ENCODE results near the gene CX3CR1. TPM values are rescaled to one million over a fixed set of nuclear protein-coding genes. Genes with fewer than 3 reads are reported as not detected.

The CX3CR1 gene
- total RNA-seq, 1 experiment from 2014 or later, result not detected

DNA sequence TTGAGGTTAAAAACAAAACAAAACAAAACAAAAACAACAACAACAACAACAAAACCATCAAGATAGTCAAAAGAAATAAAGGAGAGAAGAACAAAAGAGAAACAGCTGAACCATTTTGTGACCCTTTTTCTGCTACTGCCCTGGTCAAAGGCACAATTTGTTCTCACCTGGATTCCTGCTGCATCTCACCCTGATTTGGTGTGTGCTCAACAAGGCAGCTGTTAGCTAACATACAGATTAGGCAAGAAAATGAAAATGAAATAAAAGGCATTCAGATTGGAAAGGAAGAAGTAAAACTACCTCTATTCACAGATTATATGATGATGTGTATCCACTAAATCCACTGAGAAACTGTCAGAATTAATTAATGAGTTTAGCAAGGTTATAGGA, 58.7 kb downstream of the CX3CR1 start:
- no peak overlapping the region for H3K27ac Mint-ChIP-seq (ENCODE audit: low read depth, unreplicated experiment)
- ChIA-PET CTCF (interaction anchor here (1.3 kb wide), 1 partner anchor 67 kb away, joined by 3 read pairs; no protein-coding TSS in a partner anchor), POLR2A (no interaction called here)
- peaks cover 6% of the 10 kb centered on the region for H3K36me3 Mint-ChIP-seq (ENCODE audit: insufficient read depth, unreplicated experiment)
- no peak for DNase-seq (ENCODE audit: unreplicated experiment)
- no TSS peak for BruUV-seq (replicated peaks)
- H3K4me3 Mint-ChIP-seq (ENCODE audit: unreplicated experiment), result no peak overlapping the region
- TF ChIP-seq, protein P1, sequence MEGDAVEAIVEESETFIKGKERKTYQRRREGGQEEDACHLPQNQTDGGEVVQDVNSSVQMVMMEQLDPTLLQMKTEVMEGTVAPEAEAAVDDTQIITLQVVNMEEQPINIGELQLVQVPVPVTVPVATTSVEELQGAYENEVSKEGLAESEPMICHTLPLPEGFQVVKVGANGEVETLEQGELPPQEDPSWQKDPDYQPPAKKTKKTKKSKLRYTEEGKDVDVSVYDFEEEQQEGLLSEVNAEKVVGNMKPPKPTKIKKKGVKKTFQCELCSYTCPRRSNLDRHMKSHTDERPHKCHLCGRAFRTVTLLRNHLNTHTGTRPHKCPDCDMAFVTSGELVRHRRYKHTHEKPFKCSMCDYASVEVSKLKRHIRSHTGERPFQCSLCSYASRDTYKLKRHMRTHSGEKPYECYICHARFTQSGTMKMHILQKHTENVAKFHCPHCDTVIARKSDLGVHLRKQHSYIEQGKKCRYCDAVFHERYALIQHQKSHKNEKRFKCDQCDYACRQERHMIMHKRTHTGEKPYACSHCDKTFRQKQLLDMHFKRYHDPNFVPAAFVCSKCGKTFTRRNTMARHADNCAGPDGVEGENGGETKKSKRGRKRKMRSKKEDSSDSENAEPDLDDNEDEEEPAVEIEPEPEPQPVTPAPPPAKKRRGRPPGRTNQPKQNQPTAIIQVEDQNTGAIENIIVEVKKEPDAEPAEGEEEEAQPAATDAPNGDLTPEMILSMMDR (IDR thresholded peaks at IDR 0.05; ENCODE audit: unreplicated experiment), result no peak
- intact Hi-C loops (cut with micrococcal nuclease), result no loop called here
- no peaks in the 10 kb centered on the region for H3K4me1 Mint-ChIP-seq (ENCODE audit: insufficient read depth, unreplicated experiment)
- H3K9me3 Mint-ChIP-seq (ENCODE audit: unreplicated experiment), result no peaks in the 10 kb centered on the region
- H3K27me3 Mint-ChIP-seq (ENCODE audit: insufficient read depth, unreplicated experiment), result peaks cover 91% of the 10 kb centered on the region

DNA sequence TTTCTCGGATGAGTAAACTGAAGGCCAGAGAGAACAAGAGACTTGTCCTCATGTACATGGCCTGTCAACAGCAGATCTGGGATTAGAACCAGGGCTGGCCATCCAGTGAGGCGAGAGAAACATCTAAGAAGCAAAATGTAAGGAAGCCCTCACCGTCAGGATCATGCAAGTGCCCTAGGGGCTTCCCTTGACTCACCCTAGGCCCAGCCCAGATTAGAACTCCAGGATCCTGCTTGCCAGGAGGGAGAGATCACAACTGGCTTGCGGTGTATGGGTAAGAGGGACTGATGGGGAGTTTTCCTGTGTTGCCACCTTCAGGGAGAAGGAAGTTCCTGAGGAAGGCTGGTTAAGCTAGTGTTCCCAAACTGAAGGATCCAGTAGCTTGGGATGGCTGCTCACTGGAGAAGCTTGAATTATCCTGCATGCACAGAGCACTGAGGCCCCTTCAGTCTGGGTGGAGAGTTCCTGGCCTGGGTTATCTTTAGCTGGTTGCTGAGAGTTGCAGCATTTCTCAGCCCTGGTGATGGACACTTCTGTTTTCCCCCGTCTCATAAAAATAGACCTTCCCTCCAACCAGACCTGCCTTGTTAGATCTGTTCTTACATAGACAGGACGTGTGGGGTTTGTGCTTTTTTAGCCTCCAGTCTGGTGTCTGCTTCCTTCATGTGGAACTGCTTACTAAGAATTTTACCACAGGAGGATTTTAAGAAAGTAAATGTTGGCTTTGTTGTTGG, 59.3 kb downstream of the CX3CR1 start:
- Mint-ChIP-seq H3K9me3 (ENCODE audit: unreplicated experiment) (no peaks in the 10 kb centered on the region), H3K4me1 (ENCODE audit: insufficient read depth, unreplicated experiment) (no peaks in the 10 kb centered on the region), H3K27ac (ENCODE audit: low read depth, unreplicated experiment) (no peak overlapping the region), H3K27me3 (ENCODE audit: insufficient read depth, unreplicated experiment) (peaks cover 90% of the 10 kb centered on the region), H3K36me3 (ENCODE audit: insufficient read depth, unreplicated experiment) (peaks cover 6% of the 10 kb centered on the region), H3K4me3 (ENCODE audit: unreplicated experiment) (no peak overlapping the region)
- intact Hi-C loops (cut with micrococcal nuclease), result no loop called here
- ChIA-PET POLR2A (no interaction called here), CTCF (interaction anchor here (0.7 to 1.3 kb wide), 2 partner anchors 31 to 68 kb away, joined by 3 read pairs; no protein-coding TSS in a partner anchor)
- no TSS peak for BruUV-seq (replicated peaks)
- DNase-seq (ENCODE audit: unreplicated experiment), result no peak
- TF ChIP-seq, protein P1 (IDR thresholded peaks at IDR 0.05; ENCODE audit: unreplicated experiment), result no peak

DNA sequence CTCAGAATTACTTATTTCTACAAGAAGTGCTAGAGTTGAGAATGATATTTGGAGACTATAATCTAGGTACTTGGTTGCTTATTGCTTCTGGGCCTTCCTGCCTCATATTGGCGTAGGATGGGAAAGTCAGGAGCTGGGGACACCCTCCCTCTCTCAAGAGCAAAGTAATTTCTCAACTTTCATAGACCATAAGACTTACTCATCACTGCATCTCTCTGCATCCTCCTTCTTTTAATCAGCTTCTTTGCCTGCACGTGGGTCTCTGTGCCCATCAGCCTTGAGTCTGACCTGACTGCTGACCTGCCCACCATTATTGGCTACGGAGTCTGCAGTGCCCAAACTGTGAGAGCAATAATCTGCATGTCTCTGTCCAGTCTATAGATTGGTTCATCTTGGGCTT, 60.1 kb downstream of the CX3CR1 start:
- H3K4me3 Mint-ChIP-seq (ENCODE audit: unreplicated experiment), result no peak overlapping the region
- CTCF ChIA-PET, result interaction anchor here (0.6 to 20.7 kb wide), 5 partner anchors 34 to 123 kb away, joined by 3 to 339 read pairs (median 4); no protein-coding TSS in a partner anchor
- POLR2A ChIA-PET, result no interaction called here
- DNase-seq (ENCODE audit: unreplicated experiment), result no peak
- BruUV-seq (replicated peaks), result no TSS peak
- no peaks in the 10 kb centered on the region for H3K4me1 Mint-ChIP-seq (ENCODE audit: insufficient read depth, unreplicated experiment)
- TF ChIP-seq, protein P1 (IDR thresholded peaks at IDR 0.05; ENCODE audit: unreplicated experiment), result no peak
- no peaks in the 10 kb centered on the region for H3K9me3 Mint-ChIP-seq (ENCODE audit: unreplicated experiment)
- intact Hi-C loops (cut with micrococcal nuclease), result no loop called here
- H3K27ac Mint-ChIP-seq (ENCODE audit: low read depth, unreplicated experiment), result no peak overlapping the region
- peaks cover 6% of the 10 kb centered on the region for H3K36me3 Mint-ChIP-seq (ENCODE audit: insufficient read depth, unreplicated experiment)
- H3K27me3 Mint-ChIP-seq (ENCODE audit: insufficient read depth, unreplicated experiment), result peaks cover 90% of the 10 kb centered on the region

DNA sequence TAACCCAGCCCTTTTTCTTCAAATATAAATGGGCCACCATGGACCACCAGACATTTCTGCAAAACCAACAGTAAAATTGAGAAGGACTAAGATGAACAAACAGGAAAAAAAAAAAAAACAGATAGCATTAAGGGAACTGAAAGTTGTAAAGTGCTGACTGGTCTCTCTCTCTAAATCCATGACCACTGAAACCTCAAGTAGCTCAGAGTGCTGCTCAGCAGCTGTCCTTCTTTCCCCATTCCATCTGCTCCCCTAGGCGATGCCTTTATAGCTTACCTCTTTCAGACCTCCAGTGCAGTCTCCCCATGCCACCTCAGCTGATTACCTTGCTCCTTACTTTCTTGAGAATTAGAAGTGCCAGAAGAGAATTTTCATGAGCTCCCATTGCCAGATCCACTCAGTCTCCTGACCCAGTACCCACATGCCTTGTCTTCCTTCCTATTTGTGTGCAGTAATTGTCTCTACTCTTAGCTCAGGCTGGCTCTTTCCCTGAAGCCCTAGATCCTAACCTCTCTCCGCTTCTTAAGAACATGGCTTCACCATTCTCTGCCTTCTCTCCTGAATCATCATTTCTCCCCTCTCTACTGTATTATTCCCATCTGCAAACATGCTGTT, 63.6 kb downstream of the CX3CR1 start:
- intact Hi-C loops (cut with micrococcal nuclease), result no loop called here
- peaks cover 73% of the 10 kb centered on the region for H3K27me3 Mint-ChIP-seq (ENCODE audit: insufficient read depth, unreplicated experiment)
- no peak overlapping the region for H3K27ac Mint-ChIP-seq (ENCODE audit: low read depth, unreplicated experiment)
- H3K4me1 Mint-ChIP-seq (ENCODE audit: insufficient read depth, unreplicated experiment), result no peaks in the 10 kb centered on the region
- ChIA-PET POLR2A (no interaction called here), CTCF (interaction anchor here (0.7 to 20.7 kb wide), 10 partner anchors 21 to 559 kb away, joined by 3 to 339 read pairs (median 4); partner anchors contain the start of gene XIRP1)
- DNase-seq (ENCODE audit: unreplicated experiment), result no peak
- H3K4me3 Mint-ChIP-seq (ENCODE audit: unreplicated experiment), result no peak overlapping the region
- peaks cover 6% of the 10 kb centered on the region for H3K36me3 Mint-ChIP-seq (ENCODE audit: insufficient read depth, unreplicated experiment)
- no TSS peak for BruUV-seq (replicated peaks)
- TF ChIP-seq, protein P1 (IDR thresholded peaks at IDR 0.05; ENCODE audit: unreplicated experiment), result no peak
- H3K9me3 Mint-ChIP-seq (ENCODE audit: unreplicated experiment), result no peaks in the 10 kb centered on the region

Measured in MCF 10A (cell line).